ENCODE results near the gene ACOT7. TPM values are rescaled to one million over a fixed set of nuclear protein-coding genes. Genes with fewer than 3 reads are reported as not detected.

The ACOT7 gene
- total and polyA plus RNA-seq, 2 of the 13 experiments (the other 11 are each of a cell fraction or from before 2014, with no cell fraction given), result 33.0 to 55.8 TPM

DNA sequence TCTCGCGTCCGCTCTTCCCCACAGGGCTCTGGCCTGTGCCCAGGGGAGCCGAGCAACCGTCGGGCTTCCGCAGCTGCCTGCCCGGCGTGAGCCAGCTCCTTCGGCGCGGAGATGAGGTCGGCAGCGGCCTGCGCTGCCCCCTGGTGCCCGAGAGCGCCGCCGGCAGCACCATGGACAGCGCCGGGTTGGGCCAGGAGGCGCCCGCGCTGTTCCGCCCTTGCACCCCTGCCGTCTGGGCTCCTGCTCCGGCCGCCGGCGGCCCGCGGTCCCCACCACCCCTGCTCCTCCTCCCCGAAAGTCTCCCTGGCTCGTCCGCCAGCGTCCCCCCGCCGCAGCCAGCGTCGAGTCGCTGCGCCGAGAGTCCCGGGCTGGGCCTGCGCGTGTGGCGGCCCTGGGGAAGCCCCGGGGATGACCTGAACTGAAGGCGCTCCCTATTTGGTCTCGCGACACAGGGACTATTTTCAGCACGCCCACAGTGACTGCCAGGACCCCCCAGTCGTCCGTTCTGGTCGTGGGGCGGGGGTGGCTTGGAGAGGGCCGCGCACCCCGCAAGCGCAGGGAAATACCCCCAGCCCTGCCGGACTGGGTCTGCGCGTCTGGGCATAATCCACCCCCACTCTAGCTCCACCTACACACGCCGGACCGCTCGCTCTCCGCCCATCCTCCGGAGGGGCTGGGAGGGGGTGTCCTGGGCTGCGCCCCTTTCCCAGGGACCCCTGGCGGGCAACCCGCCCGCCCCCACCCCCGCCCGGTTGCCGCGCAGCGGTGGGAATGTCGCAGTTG lies 148.3 kb downstream of the ACOT7 start (continued):
- TF ChIP-seq, protein P1, sequence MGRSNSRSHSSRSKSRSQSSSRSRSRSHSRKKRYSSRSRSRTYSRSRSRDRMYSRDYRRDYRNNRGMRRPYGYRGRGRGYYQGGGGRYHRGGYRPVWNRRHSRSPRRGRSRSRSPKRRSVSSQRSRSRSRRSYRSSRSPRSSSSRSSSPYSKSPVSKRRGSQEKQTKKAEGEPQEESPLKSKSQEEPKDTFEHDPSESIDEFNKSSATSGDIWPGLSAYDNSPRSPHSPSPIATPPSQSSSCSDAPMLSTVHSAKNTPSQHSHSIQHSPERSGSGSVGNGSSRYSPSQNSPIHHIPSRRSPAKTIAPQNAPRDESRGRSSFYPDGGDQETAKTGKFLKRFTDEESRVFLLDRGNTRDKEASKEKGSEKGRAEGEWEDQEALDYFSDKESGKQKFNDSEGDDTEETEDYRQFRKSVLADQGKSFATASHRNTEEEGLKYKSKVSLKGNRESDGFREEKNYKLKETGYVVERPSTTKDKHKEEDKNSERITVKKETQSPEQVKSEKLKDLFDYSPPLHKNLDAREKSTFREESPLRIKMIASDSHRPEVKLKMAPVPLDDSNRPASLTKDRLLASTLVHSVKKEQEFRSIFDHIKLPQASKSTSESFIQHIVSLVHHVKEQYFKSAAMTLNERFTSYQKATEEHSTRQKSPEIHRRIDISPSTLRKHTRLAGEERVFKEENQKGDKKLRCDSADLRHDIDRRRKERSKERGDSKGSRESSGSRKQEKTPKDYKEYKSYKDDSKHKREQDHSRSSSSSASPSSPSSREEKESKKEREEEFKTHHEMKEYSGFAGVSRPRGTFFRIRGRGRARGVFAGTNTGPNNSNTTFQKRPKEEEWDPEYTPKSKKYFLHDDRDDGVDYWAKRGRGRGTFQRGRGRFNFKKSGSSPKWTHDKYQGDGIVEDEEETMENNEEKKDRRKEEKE (IDR thresholded peaks at IDR 0.05), result no peak
- TF ChIP-seq, protein P2, sequence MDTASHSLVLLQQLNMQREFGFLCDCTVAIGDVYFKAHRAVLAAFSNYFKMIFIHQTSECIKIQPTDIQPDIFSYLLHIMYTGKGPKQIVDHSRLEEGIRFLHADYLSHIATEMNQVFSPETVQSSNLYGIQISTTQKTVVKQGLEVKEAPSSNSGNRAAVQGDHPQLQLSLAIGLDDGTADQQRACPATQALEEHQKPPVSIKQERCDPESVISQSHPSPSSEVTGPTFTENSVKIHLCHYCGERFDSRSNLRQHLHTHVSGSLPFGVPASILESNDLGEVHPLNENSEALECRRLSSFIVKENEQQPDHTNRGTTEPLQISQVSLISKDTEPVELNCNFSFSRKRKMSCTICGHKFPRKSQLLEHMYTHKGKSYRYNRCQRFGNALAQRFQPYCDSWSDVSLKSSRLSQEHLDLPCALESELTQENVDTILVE (CRISPR knock-in tag; IDR thresholded peaks at IDR 0.05), result peak; percentile 96
- peak; percentile 56 to 99; a peak in 2 of 4 replicates for TF ChIP-seq KLF16 (CRISPR knock-in tag; IDR thresholded peaks at IDR 0.05)
- peak; percentile 99 for TF ChIP-seq DNMT1 (CRISPR knock-in tag; IDR thresholded peaks at IDR 0.05)
- peak; percentile 88 for TF ChIP-seq ZFY (CRISPR knock-in tag; IDR thresholded peaks at IDR 0.05)
- TF ChIP-seq ZNF143 (CRISPR knock-in tag; IDR thresholded peaks at IDR 0.05), result peak; percentile 40; the same call in 1 of the 2 replicates
- peak; percentile 51; the same call in 1 of the 2 replicates for TF ChIP-seq NFE2 (CRISPR knock-in tag; IDR thresholded peaks at IDR 0.05)
- TF ChIP-seq KDM5B (CRISPR knock-in tag; IDR thresholded peaks at IDR 0.05; ENCODE audit: borderline replicate concordance), result peak; percentile 99
- TF ChIP-seq FIP1L1 (IDR thresholded peaks at IDR 0.05; ENCODE audit: borderline replicate concordance, insufficient read depth, low read depth, low read length), result no peak
- no peak for TF ChIP-seq ARNT (IDR thresholded peaks at IDR 0.05)
- TF ChIP-seq BHLHE40 (IDR thresholded peaks at IDR 0.05; ENCODE audit: low read length), result no peak
- TF ChIP-seq KMT2B (CRISPR knock-in tag; IDR thresholded peaks at IDR 0.05), result peak; percentile 91
- peak; percentile 58; the same call in 1 of the 2 replicates for TF ChIP-seq NR3C1 (CRISPR knock-in tag; IDR thresholded peaks at IDR 0.05)
- TF ChIP-seq GATA4 (IDR thresholded peaks at IDR 0.05; ENCODE audit: borderline replicate concordance, low read depth), result no peak
- TF ChIP-seq, protein P3, sequence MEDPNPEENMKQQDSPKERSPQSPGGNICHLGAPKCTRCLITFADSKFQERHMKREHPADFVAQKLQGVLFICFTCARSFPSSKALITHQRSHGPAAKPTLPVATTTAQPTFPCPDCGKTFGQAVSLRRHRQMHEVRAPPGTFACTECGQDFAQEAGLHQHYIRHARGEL (CRISPR knock-in tag; IDR thresholded peaks at IDR 0.05), result 0 out of 2 replicates have a peak, but pooled peaks have one; percentile 54
- no peak for TF ChIP-seq POLR2G (IDR thresholded peaks at IDR 0.05; ENCODE audit: low read depth, low read length)
- TF ChIP-seq ZNF3 (CRISPR knock-in tag; IDR thresholded peaks at IDR 0.05), result peak; percentile 59; the same call in 1 of the 2 replicates
- peak; percentile 99 for TF ChIP-seq TMF1 (CRISPR knock-in tag; IDR thresholded peaks at IDR 0.05; ENCODE audit: low read depth)
- peak; percentile 79; the same call in 1 of the 3 replicates for TF ChIP-seq MXI1 (IDR thresholded peaks at IDR 0.05; ENCODE audit: borderline replicate concordance, low read depth, low read length)
- peak; percentile 97 for TF ChIP-seq ZBTB20 (CRISPR knock-in tag; IDR thresholded peaks at IDR 0.05; ENCODE audit: borderline replicate concordance, low read depth)
- peak; percentile 97 for TF ChIP-seq ZNF354B (CRISPR knock-in tag; IDR thresholded peaks at IDR 0.05)
- no peak for TF ChIP-seq KDM5A (IDR thresholded peaks at IDR 0.05; ENCODE audit: borderline replicate concordance, low read length)

All from HepG2 (cell line).